A673 (cell line): ENCODE measurements around the gene KCNMA1. TPM values are rescaled to one million over a fixed set of nuclear protein-coding genes. Genes with fewer than 3 reads are reported as not detected.

Experiments used
- BruUV-seq: library from RNA; stranded (reverse); fragments of 400-500 nt; replicated peaks from 2 replicates; lab custom pipeline; 2021; lab: Mats Ljungman, UMichigan
- CTCF ChIA-PET: fragments of 300-600 bp; sonication (Branson Sonifier 250); formaldehyde crosslinking; loops from one replicate; lab custom pipeline; 2022; ENCODE audit warnings: antibody characterized with exemption; lab: Charles Lee
- POLR2A ChIA-PET: fragments of 300-600 bp; sonication (Branson Sonifier 250); formaldehyde crosslinking; loops from one replicate; lab custom pipeline; 2022; ENCODE audit warnings: antibody characterized with exemption; ENCODE audit not compliant: low non-redundant PET; lab: Charles Lee
- DNase-seq: peaks from one replicate; pipeline ENCODE4 v3.0.0-alpha.2; 2015; ENCODE audit warnings: low spot score
- H3K27ac ChIP-seq: fragments of 200-600 bp; sonication (generic); 2 replicates; pipeline ENCODE4 v1.5.1; 2016; ENCODE audit warnings: mixed run types, low read depth, mild to moderate bottlenecking, mixed read lengths, antibody characterized with exemption, low read length; ENCODE audit not compliant: poor library complexity, severe bottlenecking
- H3K27me3 ChIP-seq: fragments of 200-600 bp; sonication (generic); replicated peaks from 2 replicates; pipeline ENCODE4 v1.6.1; 2017; ENCODE audit warnings: mixed run types, low read depth, mild to moderate bottlenecking, mixed read lengths, antibody characterized with exemption, low read length; ENCODE audit not compliant: insufficient read depth, poor library complexity
- H3K36me3 ChIP-seq: fragments of 200-600 bp; sonication (generic); 2 replicates; pipeline ENCODE4 v1.6.1; 2016; ENCODE audit warnings: mixed run types, mild to moderate bottlenecking, mixed read lengths, antibody characterized with exemption, low read length; ENCODE audit not compliant: insufficient read depth, poor library complexity, severe bottlenecking
- H3K4me1 ChIP-seq: fragments of 200-600 bp; sonication (generic); 2 replicates; pipeline ENCODE4 v1.6.1; 2017; ENCODE audit warnings: mixed run types, mild to moderate bottlenecking, mixed read lengths, antibody characterized with exemption, low read length; ENCODE audit not compliant: insufficient read depth, poor library complexity, severe bottlenecking
- H3K4me3 ChIP-seq: fragments of 200-600 bp; sonication (generic); 2 replicates; pipeline ENCODE4 v1.5.1; 2016; ENCODE audit warnings: low read depth, mixed run types, mild to moderate bottlenecking, mixed read lengths, low read length; ENCODE audit not compliant: poor library complexity, severe bottlenecking
- H3K9me3 ChIP-seq: fragments of 200-600 bp; sonication (generic); 2 replicates; pipeline ENCODE4 v1.6.1; 2016; ENCODE audit warnings: mixed run types, low read depth, mild to moderate bottlenecking, mixed read lengths, antibody characterized with exemption, low read length; ENCODE audit not compliant: poor library complexity, severe bottlenecking
- EZH2 ChIP-seq: fragments of 200-600 bp; sonication (generic); IDR thresholded peaks from 2 replicates; pipeline ENCODE4 v1.6.1; 2017; ENCODE audit warnings: borderline replicate concordance, low read depth, mild to moderate bottlenecking, mixed read lengths, antibody characterized with exemption, low read length; ENCODE audit not compliant: poor library complexity, severe bottlenecking
- intact Hi-C: fragments of 100-400 bp; cut with micrococcal nuclease; formaldehyde crosslinking; loops from one replicate; pipeline ENCODE4 v1.10.0; 2022; ENCODE audit not compliant: unreplicated experiment
- total RNA-seq: library from RNA; stranded (reverse); gene quantifications from 2 replicates; pipeline ENCODE4 v1.2.3, GENCODE V29; 2021
- TF ChIP-seq, protein P1 (sequence below): fragments of 300-800, 200-600 bp; sonication (generic); conservative IDR thresholded peaks from 2 replicates; pipeline ENCODE4 v1.5.1; 2017; ENCODE audit warnings: low read depth, mild to moderate bottlenecking, antibody characterized with exemption, low read length, moderate library complexity, mixed read lengths

Gene KCNMA1
- total RNA-seq, 1 experiment from 2014 or later: 0.84 TPM

DNA sequence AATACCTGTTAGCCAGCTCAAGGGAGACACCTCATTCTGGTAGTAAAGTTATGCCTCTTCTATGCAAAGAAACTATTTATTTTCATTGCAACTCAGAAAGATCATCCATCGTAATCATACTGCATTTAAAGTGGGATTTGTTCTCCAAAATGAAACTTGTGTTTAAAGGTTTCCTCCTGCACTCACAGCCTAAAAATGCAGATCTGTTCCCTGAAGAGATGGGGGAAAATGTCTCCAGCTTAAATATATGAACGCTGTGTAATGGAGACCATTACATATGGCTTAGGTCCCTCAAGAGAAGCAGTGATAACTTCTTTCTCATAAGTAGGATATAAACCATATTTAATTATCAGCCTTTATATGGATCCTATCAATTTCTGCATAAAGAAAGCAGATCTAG lies 665.1 kb downstream of the KCNMA1 start:
- BruUV-seq: no TSS peak
- POLR2A ChIA-PET: no interaction called here

DNA sequence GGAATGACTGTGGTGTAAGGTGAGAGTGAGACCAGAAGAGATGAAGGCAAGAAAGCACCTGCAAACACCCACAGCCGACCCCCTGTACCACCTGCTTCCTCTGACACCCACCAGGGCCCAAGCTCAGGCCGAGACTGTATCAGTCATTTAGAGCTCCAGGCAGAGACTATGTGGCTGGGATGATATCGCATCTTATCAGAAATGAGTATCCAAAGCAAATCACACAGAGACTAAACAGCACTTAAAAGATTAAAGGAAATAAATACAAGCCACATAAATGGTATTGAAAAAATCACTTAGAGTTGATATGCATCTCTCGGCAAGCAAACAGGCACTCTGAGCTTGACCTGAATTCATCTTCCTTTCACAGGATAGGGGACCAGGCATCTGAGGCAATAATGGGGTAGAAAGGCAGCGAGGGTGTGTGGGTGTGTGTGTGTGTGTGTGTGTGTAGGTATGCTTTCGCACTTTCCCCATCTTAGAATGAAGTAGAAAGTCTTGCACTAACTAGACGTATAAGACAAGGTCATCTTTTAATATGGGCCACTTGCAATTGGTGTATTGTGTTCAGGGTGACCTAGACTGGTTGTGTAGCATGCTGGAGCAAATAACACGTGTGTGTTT lies 665.9 kb downstream of the KCNMA1 start:
- Histone ChIP-seq H3K9me3 (no peaks in the 10 kb centered on the region), H3K4me1 (peaks cover 9% of the 10 kb centered on the region), H3K36me3 (no peaks in the 10 kb centered on the region), H3K4me3 (no peak overlapping the region), H3K27ac (no peak overlapping the region), H3K27me3 (no peaks in the 10 kb centered on the region)
- intact Hi-C loops: no loop called here
- TF ChIP-seq, protein P1, sequence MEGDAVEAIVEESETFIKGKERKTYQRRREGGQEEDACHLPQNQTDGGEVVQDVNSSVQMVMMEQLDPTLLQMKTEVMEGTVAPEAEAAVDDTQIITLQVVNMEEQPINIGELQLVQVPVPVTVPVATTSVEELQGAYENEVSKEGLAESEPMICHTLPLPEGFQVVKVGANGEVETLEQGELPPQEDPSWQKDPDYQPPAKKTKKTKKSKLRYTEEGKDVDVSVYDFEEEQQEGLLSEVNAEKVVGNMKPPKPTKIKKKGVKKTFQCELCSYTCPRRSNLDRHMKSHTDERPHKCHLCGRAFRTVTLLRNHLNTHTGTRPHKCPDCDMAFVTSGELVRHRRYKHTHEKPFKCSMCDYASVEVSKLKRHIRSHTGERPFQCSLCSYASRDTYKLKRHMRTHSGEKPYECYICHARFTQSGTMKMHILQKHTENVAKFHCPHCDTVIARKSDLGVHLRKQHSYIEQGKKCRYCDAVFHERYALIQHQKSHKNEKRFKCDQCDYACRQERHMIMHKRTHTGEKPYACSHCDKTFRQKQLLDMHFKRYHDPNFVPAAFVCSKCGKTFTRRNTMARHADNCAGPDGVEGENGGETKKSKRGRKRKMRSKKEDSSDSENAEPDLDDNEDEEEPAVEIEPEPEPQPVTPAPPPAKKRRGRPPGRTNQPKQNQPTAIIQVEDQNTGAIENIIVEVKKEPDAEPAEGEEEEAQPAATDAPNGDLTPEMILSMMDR: no peak
- no peak for TF ChIP-seq EZH2
- no peak for DNase-seq
- POLR2A ChIA-PET: no interaction called here
- CTCF ChIA-PET: no interaction called here
- BruUV-seq: no TSS peak

More for the DNA sequence above, 665.1 kb downstream of the KCNMA1 start:
- H3K4me1 ChIP-seq: peaks cover 9% of the 10 kb centered on the region
- no peaks in the 10 kb centered on the region for H3K36me3 ChIP-seq
- H3K4me3 ChIP-seq: no peak overlapping the region
- H3K27ac ChIP-seq: no peak overlapping the region
- intact Hi-C loops: no loop called here
- no peaks in the 10 kb centered on the region for H3K27me3 ChIP-seq
- TF ChIP-seq, protein P1: no peak
- TF ChIP-seq EZH2: no peak
- no peaks in the 10 kb centered on the region for H3K9me3 ChIP-seq
- CTCF ChIA-PET: no interaction called here
- no peak for DNase-seq

DNA sequence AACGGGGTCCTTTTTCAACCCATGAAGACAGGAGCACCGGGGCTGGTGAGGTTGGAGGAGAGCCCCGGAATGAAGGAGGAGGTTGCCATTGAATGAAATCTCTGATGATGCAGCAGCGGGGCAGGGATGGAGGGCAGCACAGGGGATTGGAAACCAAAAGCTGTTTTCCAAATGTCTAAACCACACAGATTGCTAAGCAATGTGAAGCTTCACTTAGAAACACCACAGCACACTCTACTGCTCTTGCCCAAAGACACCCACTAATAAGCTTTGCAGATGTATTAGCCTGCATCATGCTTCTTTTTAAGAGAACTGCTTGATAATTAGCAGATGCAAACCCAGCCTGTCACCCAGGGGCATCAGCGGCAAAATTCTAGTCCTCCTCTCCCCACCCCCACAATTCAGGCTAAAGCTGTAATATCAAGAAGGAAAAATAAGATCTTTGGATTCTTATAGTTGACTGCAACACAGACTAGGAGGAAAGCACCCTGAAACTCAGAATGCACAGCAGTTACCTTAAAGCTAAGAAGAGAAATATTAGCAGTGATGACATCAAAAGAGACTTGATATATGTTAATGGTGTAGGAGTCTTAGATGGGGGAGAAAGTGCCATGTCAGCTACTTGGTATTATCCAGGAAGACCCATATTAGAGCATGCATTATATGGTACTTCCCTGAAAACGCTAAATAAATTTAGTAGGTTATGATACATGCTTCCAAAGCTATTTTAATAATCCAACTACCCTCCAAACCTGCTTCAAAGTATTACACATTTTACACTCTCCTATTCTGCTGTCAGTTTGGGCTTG lies 666.7 kb downstream of the KCNMA1 start:
- no peak for DNase-seq
- Histone ChIP-seq H3K4me3 (no peak overlapping the region), H3K9me3 (no peaks in the 10 kb centered on the region), H3K36me3 (no peaks in the 10 kb centered on the region), H3K27ac (no peak overlapping the region), H3K27me3 (no peaks in the 10 kb centered on the region), H3K4me1 (peaks cover 9% of the 10 kb centered on the region)
- intact Hi-C loops: no loop called here
- POLR2A ChIA-PET: interaction anchor here (0.5 kb wide), 1 partner anchor 34 kb away, joined by 3 read pairs; no protein-coding TSS in a partner anchor
- no TSS peak for BruUV-seq
- TF ChIP-seq EZH2: no peak
- TF ChIP-seq, protein P1: no peak
- CTCF ChIA-PET: no interaction called here
